ENCODE data around the gene MGAT3.

Gene MGAT3

GRCh38 chr22:39534092-39534506 is 77.3 kb downstream of the MGAT3 start:
- no peak for DNase-seq

- DNase-seq, result peak; percentile 74
Measured at GRCh38 chr22:39534591-39535356, 78.0 kb downstream of the MGAT3 start.

- no peak for DNase-seq
Measured at GRCh38 chr22:39535357-39535725, 78.5 kb downstream of the MGAT3 start.

GRCh38 chr22:39535831-39536449 is 79.1 kb downstream of the MGAT3 start:
- no peak for DNase-seq

- no peak for DNase-seq
Measured at GRCh38 chr22:39536711-39537110, 79.9 kb downstream of the MGAT3 start.

- no peak for DNase-seq
Measured at GRCh38 chr22:39537975-39538374, 81.2 kb downstream of the MGAT3 start.

All from fibroblast of skin of abdomen (primary cell).